ENCODE measurements around the gene TMEM37. TPM values are rescaled to one million over a fixed set of nuclear protein-coding genes. Genes with fewer than 3 reads are reported as not detected.

Gene TMEM37
- polyA plus RNA-seq, 1 donor from 2014 or later, result not detected

GRCh38 chr2:119429225-119429981 is 2.3 kb upstream of the TMEM37 start:
- Histone ChIP-seq H3F3A (ENCODE audit: insufficient read depth, low read length, poor library complexity, severe bottlenecking) (no peaks in the 10 kb centered on the region), H2AFZ (ENCODE audit: low read depth, low read length) (no peak overlapping the region), H3K4me3 (ENCODE audit: low read length) (no peak overlapping the region), H3K9me3 (ENCODE audit: low read length) (no peaks in the 10 kb centered on the region), H3K4me2 (ENCODE audit: low read length) (no peak overlapping the region), H3K9ac (ENCODE audit: low read length) (no peak overlapping the region), H3K27ac (ENCODE audit: low read length) (no peak overlapping the region), H3K27me3 (ENCODE audit: insufficient read depth, low read depth, low read length) (peaks cover 34% of the 10 kb centered on the region), H3K79me2 (replicated peaks; ENCODE audit: insufficient read depth, low read length) (no peaks in the 10 kb centered on the region), H4K20me1 (ENCODE audit: insufficient read depth) (no peaks in the 10 kb centered on the region), H3K9me2 (ENCODE audit: insufficient read depth, low read length) (no peaks in the 10 kb centered on the region), H3K36me3 (ENCODE audit: insufficient read depth, low read length) (no peaks in the 10 kb centered on the region)
- no peak for TF ChIP-seq RAD21 (conservative IDR thresholded peaks at IDR 0.05)
- TF ChIP-seq TAF1 (IDR thresholded peaks at IDR 0.05; ENCODE audit: low read depth), result no peak
- TF ChIP-seq, protein P1, sequence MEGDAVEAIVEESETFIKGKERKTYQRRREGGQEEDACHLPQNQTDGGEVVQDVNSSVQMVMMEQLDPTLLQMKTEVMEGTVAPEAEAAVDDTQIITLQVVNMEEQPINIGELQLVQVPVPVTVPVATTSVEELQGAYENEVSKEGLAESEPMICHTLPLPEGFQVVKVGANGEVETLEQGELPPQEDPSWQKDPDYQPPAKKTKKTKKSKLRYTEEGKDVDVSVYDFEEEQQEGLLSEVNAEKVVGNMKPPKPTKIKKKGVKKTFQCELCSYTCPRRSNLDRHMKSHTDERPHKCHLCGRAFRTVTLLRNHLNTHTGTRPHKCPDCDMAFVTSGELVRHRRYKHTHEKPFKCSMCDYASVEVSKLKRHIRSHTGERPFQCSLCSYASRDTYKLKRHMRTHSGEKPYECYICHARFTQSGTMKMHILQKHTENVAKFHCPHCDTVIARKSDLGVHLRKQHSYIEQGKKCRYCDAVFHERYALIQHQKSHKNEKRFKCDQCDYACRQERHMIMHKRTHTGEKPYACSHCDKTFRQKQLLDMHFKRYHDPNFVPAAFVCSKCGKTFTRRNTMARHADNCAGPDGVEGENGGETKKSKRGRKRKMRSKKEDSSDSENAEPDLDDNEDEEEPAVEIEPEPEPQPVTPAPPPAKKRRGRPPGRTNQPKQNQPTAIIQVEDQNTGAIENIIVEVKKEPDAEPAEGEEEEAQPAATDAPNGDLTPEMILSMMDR (IDR thresholded peaks at IDR 0.05; ENCODE audit: poor library complexity, severe bottlenecking), result no peak
- TF ChIP-seq MXI1 (conservative IDR thresholded peaks at IDR 0.05; ENCODE audit: poor library complexity, severe bottlenecking), result no peak
- no peak for TF ChIP-seq POLR2AphosphoS5 (IDR thresholded peaks at IDR 0.05)
- TF ChIP-seq REST (IDR thresholded peaks at IDR 0.05; ENCODE audit: borderline replicate concordance), result no peak
- TF ChIP-seq EP300 (conservative IDR thresholded peaks at IDR 0.05; ENCODE audit: poor library complexity, severe bottlenecking), result no peak

DNA sequence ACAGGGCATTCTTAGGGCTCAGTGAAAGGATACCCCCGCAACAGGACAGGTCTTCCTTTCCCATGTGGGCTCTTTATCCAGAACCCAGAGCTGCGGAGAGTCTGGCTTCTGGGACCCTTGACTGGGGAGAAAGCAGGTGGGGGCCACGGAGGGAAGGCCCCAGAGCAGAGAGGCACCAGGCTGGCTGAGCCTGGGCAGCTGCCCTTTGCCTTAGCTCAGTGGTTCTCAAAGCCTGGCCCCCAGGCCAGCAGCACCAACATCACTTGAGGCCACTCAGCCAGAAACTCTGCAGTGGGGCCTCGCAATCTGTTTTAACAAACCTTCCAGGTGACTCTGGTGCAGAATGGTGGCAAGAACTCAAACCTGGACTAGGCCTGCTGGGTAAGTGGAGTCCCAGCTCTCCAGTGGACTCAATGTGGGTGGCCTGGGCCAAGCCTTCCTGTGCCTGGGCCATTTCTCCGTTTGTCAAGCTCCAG is 1.6 kb upstream of the TMEM37 start:
- H3K9me3 ChIP-seq (ENCODE audit: low read length), result no peaks in the 10 kb centered on the region
- H3K4me3 ChIP-seq (ENCODE audit: low read length), result no peak overlapping the region
- no peak overlapping the region for H2AFZ ChIP-seq (ENCODE audit: low read depth, low read length)
- no peaks in the 10 kb centered on the region for H3K9me2 ChIP-seq (ENCODE audit: insufficient read depth, low read length)
- no peaks in the 10 kb centered on the region for H3K36me3 ChIP-seq (ENCODE audit: insufficient read depth, low read length)
- no peak overlapping the region for H3K4me2 ChIP-seq (ENCODE audit: low read length)
- H4K20me1 ChIP-seq (ENCODE audit: insufficient read depth), result no peaks in the 10 kb centered on the region
- TF ChIP-seq RAD21 (conservative IDR thresholded peaks at IDR 0.05) (no peak), MXI1 (conservative IDR thresholded peaks at IDR 0.05; ENCODE audit: poor library complexity, severe bottlenecking) (no peak), EZH2 (IDR thresholded peaks at IDR 0.05; ENCODE audit: borderline replicate concordance, insufficient read depth, low read length, poor library complexity, severe bottlenecking) (no peak), EP300 (conservative IDR thresholded peaks at IDR 0.05; ENCODE audit: poor library complexity, severe bottlenecking) (no peak), REST (IDR thresholded peaks at IDR 0.05; ENCODE audit: borderline replicate concordance) (no peak), POLR2AphosphoS5 (IDR thresholded peaks at IDR 0.05) (no peak), SMC3 (conservative IDR thresholded peaks at IDR 0.05; ENCODE audit: poor library complexity) (no peak)
- TF ChIP-seq, protein P1 (IDR thresholded peaks at IDR 0.05; ENCODE audit: poor library complexity, severe bottlenecking), result no peak
- H3K27me3 ChIP-seq (ENCODE audit: insufficient read depth, low read depth, low read length), result peaks cover 34% of the 10 kb centered on the region
- H3K79me2 ChIP-seq (replicated peaks; ENCODE audit: insufficient read depth, low read length), result no peaks in the 10 kb centered on the region
- no peak overlapping the region for H3K27ac ChIP-seq (ENCODE audit: low read length)
- no peaks in the 10 kb centered on the region for H3F3A ChIP-seq (ENCODE audit: insufficient read depth, low read length, poor library complexity, severe bottlenecking)
- no peak overlapping the region for H3K9ac ChIP-seq (ENCODE audit: low read length)

Data from neural cell (in vitro differentiated cells).